Neural cell (in vitro differentiated cells): Measurements from ENCODE around the gene OR5AL1.

Experiments used
- EP300 ChIP-seq: fragments of 450-650 bp; conservative IDR thresholded peaks from 2 replicates; pipeline ENCODE4 v1.6.1; 2014; ENCODE audit warnings: antibody characterized with exemption, mild to moderate bottlenecking, moderate library complexity; ENCODE audit not compliant: poor library complexity, severe bottlenecking
- EZH2 ChIP-seq: fragments of 200-600, 300-800 bp; shearing (Covaris generic), sonication (generic); IDR thresholded peaks from 2 replicates; pipeline ENCODE4 v1.6.1; 2014; ENCODE audit warnings: antibody characterized with exemption, low read length, borderline replicate concordance, mild to moderate bottlenecking; ENCODE audit not compliant: insufficient read depth, poor library complexity, severe bottlenecking
- MXI1 ChIP-seq: fragments of 450-650 bp; conservative IDR thresholded peaks from 2 replicates; pipeline ENCODE4 v1.6.1; 2014; ENCODE audit warnings: antibody characterized with exemption, mild to moderate bottlenecking; ENCODE audit not compliant: poor library complexity, severe bottlenecking
- POLR2AphosphoS5 ChIP-seq: IDR thresholded peaks from 2 replicates; pipeline ENCODE4 v1.6.1; 2012
- RAD21 ChIP-seq: fragments of 450-650 bp; conservative IDR thresholded peaks from 2 replicates; pipeline ENCODE4 v1.6.1; 2014; ENCODE audit warnings: antibody characterized with exemption, mild to moderate bottlenecking, moderate library complexity
- TAF1 ChIP-seq: IDR thresholded peaks from 2 replicates; pipeline ENCODE4 v1.6.1; 2012; ENCODE audit warnings: low read depth
- TF ChIP-seq, protein P1 (sequence below): fragments of 450-650 bp; IDR thresholded peaks from 2 replicates; pipeline ENCODE4 v1.5.1; 2014; ENCODE audit warnings: antibody characterized with exemption, mild to moderate bottlenecking, moderate library complexity; ENCODE audit not compliant: poor library complexity, severe bottlenecking

DNA sequence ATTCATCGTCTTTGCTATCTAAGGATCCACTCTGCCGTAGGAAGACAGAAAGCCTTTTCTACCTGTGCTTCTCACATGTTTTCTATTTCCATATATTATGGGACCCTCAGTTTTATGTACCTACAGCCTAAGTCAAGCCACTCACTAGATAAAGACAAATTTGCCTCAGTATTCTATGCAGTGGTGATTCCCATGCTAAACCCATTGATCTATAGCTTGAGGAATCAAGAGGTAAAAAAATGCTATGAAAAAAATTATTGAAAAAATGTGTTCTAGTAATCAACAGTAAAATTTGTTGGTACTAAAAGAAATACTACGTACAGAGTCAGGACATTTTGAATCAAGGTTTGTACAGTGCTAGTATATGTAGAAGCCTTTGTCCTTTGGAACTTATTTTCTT lies 18.1 kb upstream of the OR5AL1 start:
- TF ChIP-seq EP300, result no peak
- TF ChIP-seq, protein P1, sequence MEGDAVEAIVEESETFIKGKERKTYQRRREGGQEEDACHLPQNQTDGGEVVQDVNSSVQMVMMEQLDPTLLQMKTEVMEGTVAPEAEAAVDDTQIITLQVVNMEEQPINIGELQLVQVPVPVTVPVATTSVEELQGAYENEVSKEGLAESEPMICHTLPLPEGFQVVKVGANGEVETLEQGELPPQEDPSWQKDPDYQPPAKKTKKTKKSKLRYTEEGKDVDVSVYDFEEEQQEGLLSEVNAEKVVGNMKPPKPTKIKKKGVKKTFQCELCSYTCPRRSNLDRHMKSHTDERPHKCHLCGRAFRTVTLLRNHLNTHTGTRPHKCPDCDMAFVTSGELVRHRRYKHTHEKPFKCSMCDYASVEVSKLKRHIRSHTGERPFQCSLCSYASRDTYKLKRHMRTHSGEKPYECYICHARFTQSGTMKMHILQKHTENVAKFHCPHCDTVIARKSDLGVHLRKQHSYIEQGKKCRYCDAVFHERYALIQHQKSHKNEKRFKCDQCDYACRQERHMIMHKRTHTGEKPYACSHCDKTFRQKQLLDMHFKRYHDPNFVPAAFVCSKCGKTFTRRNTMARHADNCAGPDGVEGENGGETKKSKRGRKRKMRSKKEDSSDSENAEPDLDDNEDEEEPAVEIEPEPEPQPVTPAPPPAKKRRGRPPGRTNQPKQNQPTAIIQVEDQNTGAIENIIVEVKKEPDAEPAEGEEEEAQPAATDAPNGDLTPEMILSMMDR, result no peak
- no peak for TF ChIP-seq TAF1
- TF ChIP-seq MXI1, result no peak
- no peak for TF ChIP-seq EZH2
- no peak for TF ChIP-seq RAD21
- TF ChIP-seq POLR2AphosphoS5, result no peak
